GM12872 (cell line): Measurements from ENCODE around the gene MYL2.

Experiments
- TF ChIP-seq, protein P1 (sequence below): IDR thresholded peaks from 3 replicates; pipeline ENCODE4 v1.5.1; 2011; ENCODE audit warnings: low read depth, mild to moderate bottlenecking, low read length, moderate library complexity; ENCODE audit not compliant: insufficient read depth

MYL2 gene, protein sequence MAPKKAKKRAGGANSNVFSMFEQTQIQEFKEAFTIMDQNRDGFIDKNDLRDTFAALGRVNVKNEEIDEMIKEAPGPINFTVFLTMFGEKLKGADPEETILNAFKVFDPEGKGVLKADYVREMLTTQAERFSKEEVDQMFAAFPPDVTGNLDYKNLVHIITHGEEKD

DNA sequence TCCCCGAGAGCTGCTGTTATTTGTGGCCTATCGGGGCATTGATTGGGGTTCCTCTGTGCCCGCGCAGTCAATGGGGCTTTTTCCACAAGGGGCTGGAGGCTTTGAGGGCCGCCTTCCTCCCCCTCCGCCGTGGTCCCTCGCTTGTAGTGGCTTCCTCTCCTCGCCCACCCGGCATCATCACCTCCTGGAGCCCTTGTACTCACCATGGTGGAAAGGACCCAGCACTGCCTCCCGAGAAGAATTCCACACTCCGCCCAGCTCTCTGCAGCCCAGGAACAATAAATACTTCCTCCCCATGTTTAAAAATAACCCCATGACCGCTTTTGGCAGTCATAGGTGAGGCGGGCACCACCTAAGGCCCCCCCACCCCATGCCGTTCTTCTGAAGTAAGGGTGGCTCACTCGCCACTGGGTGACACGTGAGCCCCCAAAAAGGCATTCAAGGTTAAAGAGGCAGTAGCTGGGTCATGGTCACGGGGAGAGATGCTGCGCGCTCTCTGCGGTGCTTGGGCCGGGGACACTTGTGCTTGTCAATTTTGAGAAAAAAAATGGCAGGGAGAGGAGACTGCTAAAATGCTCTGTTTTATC lies at the start of gene MYL2:
MYL2 (minus strand) TSS at position 256 of the 587 bp plus-strand sequence; CDS start at position 206, 50 bp downstream.
- TF ChIP-seq, protein P1, sequence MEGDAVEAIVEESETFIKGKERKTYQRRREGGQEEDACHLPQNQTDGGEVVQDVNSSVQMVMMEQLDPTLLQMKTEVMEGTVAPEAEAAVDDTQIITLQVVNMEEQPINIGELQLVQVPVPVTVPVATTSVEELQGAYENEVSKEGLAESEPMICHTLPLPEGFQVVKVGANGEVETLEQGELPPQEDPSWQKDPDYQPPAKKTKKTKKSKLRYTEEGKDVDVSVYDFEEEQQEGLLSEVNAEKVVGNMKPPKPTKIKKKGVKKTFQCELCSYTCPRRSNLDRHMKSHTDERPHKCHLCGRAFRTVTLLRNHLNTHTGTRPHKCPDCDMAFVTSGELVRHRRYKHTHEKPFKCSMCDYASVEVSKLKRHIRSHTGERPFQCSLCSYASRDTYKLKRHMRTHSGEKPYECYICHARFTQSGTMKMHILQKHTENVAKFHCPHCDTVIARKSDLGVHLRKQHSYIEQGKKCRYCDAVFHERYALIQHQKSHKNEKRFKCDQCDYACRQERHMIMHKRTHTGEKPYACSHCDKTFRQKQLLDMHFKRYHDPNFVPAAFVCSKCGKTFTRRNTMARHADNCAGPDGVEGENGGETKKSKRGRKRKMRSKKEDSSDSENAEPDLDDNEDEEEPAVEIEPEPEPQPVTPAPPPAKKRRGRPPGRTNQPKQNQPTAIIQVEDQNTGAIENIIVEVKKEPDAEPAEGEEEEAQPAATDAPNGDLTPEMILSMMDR, result no peak

DNA sequence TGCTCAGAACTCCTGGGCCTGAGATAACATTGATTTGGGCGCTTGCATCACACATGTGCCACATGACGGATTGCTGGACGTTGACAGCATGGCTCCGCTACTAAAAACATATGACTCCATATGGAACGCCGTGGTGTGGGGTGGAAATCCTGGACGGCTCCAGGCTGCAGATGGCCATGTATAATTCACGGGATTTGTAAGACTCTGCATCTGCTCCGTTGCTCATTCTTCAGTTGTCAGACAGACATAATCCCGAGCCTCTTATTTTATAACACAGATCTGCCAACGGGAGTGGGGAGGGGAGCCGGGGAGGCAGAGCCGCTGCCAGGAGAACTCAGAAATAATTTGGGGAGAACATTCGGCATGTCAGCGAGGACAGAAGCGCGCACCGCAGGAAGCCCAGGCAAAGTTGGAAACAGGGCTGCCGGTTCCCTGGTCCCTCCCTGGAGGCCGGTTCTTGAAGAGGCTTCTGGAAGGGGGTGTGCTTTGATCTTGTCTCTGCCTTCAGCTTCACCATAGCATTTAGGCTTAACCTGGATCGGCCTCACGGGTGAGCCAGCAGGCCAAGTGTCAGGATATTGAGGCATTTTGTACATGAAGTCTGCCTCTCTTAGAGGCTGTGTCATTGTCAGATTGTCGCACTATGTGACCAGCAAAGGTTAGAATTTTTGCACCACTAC lies 45.8 kb upstream of the MYL2 start:
- TF ChIP-seq, protein P1, result no peak

DNA sequence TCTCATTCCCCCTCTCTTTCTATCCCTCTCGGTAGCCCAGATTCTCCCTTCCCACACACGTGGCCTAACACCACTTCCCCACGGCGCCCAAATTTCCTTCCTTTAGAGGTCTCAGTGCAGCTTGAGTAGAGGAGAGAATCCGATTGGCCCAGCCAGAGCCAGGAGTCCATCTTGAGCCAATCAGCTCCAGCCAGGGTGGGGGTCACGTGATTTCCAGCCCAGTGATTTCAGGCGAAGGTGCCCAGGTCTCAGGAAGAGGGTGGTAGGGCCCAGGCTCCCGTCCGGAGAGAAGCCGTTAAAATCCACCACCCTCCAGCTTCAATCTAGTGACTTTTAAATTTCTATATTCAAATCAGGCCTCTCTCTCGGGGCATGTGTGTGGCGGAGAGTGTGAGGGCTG lies 45.2 kb upstream of the MYL2 start:
- TF ChIP-seq, protein P1, result no peak

DNA sequence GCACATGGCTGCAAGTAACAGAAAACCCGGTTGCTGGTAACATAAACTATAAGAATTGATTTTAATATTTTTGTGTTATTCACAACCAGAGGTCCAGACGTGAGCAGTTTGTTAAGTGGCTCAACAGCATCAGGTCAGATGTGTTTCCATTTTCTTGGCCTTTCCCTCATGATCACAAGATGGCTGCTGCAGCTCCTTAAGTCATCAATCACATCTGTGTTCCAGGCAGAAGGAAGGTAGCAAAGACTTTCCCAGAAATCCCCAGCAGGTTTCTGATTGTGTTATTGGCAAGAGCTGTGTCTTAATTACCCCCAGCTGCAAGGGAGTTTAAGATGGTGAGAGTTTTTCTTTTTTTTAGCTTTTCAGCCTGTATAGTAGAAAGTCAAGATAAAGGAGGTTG lies 40.4 kb upstream of the MYL2 start:
- TF ChIP-seq, protein P1, result no peak

DNA sequence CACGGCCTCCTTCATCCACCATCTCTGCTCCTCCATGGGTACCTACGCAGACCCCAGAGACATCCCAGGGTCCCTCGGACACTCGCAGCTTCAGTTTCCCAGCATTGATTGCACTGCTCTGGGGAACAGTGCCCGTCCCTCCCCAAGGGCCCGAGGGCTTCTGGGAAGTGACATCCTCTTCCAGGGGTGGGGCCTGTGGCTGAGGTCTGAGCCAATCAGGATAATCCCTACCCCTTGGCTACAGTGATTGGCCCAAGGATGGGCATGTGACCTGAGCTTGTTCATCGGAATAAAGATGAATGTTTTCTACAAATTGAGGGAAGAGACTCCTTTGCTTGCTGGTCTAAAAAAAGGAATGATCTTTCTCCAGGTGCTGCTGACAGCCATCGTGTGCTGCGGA lies 37.3 kb upstream of the MYL2 start:
- TF ChIP-seq, protein P1, result no peak

DNA sequence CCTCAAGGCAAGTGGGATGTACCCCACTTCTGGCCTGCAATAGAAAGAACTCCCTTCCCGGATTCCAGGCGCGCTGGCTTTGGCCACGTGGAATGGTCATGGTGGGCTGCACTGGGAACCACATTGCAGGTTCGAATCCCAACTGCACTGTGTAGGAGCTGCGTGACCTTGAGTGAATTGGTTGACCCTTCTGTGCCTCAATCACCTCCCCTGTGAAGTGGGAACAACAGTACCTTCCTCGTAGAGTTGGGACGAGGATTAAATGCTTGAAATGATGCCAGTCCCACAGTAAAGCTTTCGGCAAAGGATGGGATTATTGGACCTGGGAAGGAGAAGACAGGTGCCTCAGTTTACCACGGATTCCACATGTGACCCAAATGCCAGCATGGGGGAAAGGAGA lies 36.8 kb upstream of the MYL2 start:
- TF ChIP-seq, protein P1, result no peak

DNA sequence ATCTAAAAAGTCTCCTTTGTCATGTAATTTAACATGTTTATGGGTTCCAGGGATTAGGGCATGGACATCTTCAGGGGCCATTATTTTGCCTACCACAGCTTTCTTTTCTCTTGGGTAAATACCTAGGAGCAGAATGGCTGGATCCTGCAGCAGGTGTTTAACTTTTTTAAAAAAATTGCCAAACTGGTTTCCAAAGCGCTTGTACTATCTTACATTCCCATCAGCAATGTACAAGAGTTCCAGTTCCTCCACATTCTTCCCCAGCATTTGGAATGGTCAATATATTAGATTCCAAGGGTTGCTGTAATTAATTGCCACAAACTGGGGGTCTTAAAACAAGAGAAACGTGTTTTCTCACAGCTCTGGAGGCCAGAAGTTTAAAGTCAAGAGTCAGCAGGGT lies 27.7 kb upstream of the MYL2 start:
- TF ChIP-seq, protein P1, result no peak
